ENCODE results near the gene SPTB.

SPTB gene

DNA sequence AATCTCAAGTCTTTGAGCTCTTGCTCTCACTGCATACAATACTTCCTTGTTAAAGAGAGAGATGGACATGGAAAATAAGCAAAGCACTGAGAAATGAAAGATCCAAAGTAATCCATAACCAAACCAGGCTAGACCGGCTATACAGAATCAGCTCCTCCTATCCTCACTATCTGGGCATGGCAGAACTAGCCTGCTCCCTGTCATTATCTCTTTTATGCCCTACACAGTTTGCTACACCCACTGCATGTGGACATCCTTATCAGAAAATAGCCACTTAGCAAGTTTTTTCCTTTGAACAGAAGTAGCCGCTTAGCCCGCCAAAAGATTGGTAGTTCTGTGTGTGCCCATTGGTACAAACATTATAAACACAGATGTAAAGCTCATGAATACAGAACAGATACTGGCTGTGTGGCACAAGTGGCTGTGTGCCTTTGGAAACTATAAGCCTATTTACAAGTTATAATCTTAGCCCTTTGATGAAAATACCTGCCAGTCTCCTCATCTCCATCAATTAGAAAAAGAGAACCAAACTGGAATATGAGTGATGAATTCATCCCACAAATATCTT lies 34.7 kb downstream of the SPTB start:
- Mint-ChIP-seq H3K27me3 (peaks cover 54% of the 10 kb centered on the region), H3K4me3 (no peak overlapping the region), H3K9me3 (no peaks in the 10 kb centered on the region), H3K4me1 (peaks cover 11% of the 10 kb centered on the region), H3K27ac (no peak overlapping the region)
- ATAC-seq: no peak
- DNase-seq: no peak

GRCh38 chr14:64844272-64844671 lies 35.4 kb downstream of the SPTB start:
- no peaks in the 10 kb centered on the region for H3K9me3 Mint-ChIP-seq
- DNase-seq: no peak
- no peak overlapping the region for H3K4me3 Mint-ChIP-seq
- H3K27ac Mint-ChIP-seq: no peak overlapping the region
- H3K4me1 Mint-ChIP-seq: peaks cover 11% of the 10 kb centered on the region
- H3K27me3 Mint-ChIP-seq: peaks cover 56% of the 10 kb centered on the region
- ATAC-seq: no peak

- no peak overlapping the region for H3K4me3 Mint-ChIP-seq
- H3K4me1 Mint-ChIP-seq: peaks cover 11% of the 10 kb centered on the region
- ATAC-seq (no peak), DNase-seq (no peak)
- H3K9me3 Mint-ChIP-seq: no peaks in the 10 kb centered on the region
- H3K27me3 Mint-ChIP-seq: peaks cover 61% of the 10 kb centered on the region
- no peak overlapping the region for H3K27ac Mint-ChIP-seq
These were observed 36.2 kb downstream of the SPTB start for GRCh38 chr14:64843548-64843947.

DNA sequence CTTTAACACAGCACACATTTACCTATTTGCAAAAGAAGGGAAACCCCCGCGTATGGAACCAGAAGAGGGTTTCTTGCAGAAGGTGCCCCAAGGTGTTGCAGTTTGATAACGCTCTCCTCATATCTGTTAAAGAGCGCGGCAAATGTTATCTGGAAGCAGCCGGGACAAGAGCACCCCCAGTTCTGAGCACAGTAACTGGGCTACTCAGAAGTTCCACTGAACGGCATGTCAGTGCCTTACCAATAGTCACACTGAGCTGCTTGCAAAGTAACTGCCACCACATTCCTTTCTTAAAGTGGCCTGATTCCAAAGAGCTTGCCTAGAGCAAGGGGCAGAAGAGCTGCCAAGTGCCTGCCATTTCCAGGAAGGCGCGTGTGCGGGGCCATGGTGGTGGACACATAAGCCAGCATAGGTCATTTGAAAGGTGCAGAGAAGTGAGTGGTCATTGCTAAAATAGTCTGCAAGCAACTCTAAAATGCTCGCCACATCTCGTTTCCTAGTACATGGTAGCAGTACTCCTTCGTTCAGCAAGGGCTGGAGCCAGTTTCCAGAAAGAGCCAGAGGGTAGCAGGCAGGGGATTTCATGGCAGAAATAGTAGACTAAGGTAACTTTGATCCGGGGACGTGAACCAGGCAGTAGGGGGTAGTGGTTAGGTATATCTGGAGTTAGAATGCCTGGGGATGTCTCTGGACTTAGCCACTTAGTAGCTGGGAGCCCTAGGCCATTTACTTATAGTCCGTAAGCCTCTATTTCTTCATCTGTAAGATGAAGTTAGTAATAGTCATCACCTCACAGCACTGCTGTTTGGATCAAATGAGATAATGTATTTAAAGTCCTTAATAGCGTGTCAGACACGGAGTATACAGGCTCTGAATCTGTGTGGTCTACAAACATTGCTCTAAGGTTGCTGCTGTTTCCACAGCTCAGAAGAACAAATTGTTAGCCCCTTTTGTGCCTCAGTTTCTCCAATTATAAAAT lies 37.6 kb downstream of the SPTB start:
- DNase-seq (no peak), ATAC-seq (no peak)
- no peaks in the 10 kb centered on the region for H3K4me1 Mint-ChIP-seq
- no peak overlapping the region for H3K4me3 Mint-ChIP-seq
- no peak overlapping the region for H3K27ac Mint-ChIP-seq
- H3K9me3 Mint-ChIP-seq: no peaks in the 10 kb centered on the region
- peaks cover 56% of the 10 kb centered on the region for H3K27me3 Mint-ChIP-seq

DNA sequence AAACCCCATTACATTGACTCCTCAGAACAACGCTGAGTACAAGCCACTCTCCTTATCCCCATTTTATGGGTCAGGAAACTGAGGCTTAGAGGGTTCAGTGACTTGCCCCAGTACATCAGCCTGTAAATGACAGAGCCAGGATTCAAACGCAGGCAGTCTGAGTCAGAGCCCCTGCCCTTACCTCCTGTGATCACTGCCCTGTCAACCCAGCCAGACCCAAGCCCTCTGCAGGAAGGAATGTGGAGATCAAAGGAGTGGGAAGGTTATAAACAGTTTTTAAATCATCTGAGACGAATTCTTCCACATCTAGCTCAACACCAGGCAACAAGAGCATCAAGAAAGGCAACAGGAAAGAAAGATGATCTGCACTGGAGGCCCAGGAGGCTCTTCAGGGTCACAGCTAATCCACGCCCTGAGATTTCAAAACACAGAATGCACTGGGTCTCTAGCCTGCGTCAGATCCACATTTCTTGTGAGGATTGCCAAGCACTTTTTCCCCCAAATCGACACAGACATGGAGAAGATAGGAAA lies 38.5 kb downstream of the SPTB start:
- no peak overlapping the region for H3K27ac Mint-ChIP-seq
- DNase-seq: no peak
- H3K4me3 Mint-ChIP-seq: no peak overlapping the region
- no peaks in the 10 kb centered on the region for H3K4me1 Mint-ChIP-seq
- no peak for ATAC-seq
- H3K9me3 Mint-ChIP-seq: no peaks in the 10 kb centered on the region
- H3K27me3 Mint-ChIP-seq: peaks cover 56% of the 10 kb centered on the region

DNA sequence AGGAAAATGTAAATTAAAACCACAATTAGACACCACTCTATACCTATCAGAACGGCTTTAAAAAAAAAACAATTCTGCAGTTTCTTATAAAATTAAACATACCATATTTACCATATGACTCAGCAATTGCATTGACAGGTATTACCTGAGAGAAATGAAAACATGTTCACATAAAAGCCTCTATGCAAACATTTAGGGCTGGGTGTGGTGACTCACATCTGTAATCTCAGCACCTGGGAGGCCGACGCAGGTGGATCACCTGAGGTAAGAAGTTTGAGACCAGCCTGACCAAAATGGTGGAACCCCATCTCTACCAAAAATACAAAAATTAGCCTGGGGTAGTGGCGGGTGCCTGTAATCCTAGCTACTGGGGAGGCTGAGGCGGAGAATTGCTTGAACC lies 41.1 kb downstream of the SPTB start:
- Mint-ChIP-seq H3K9me3 (no peaks in the 10 kb centered on the region), H3K4me3 (no peak overlapping the region), H3K27me3 (peaks cover 44% of the 10 kb centered on the region), H3K4me1 (no peaks in the 10 kb centered on the region), H3K27ac (no peak overlapping the region)
- ATAC-seq: no peak
- no peak for DNase-seq

- H3K4me3 Mint-ChIP-seq: no peak overlapping the region
- H3K27ac Mint-ChIP-seq: no peak overlapping the region
- ATAC-seq: no peak
- no peaks in the 10 kb centered on the region for H3K4me1 Mint-ChIP-seq
- no peak for DNase-seq
- no peaks in the 10 kb centered on the region for H3K9me3 Mint-ChIP-seq
- peaks cover 16% of the 10 kb centered on the region for H3K27me3 Mint-ChIP-seq
These were observed 44.3 kb downstream of the SPTB start for GRCh38 chr14:64835431-64835830.

DNA sequence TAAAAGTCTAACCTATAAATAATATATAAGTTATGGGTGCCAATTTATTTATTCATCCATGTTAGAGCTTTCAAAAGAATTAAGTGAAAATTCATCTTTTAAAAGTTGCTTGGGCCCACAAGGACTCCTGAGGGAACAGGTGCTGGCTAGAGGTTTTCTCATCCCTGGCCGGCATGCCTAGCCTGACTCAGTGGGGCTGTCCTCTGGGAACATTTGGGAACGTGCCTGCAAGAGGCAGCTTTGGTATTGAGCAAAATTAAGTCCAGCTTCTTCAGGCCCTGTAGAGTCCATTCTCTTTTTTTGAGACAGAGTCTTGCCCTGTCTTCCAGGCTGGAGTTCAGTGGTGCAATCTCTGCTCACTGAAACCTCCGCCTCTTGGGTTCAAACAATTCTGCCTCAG lies 44.7 kb downstream of the SPTB start:
- DNase-seq (no peak), ATAC-seq (no peak)
- no peaks in the 10 kb centered on the region for H3K4me1 Mint-ChIP-seq
- no peak overlapping the region for H3K27ac Mint-ChIP-seq
- no peaks in the 10 kb centered on the region for H3K9me3 Mint-ChIP-seq
- H3K27me3 Mint-ChIP-seq: peaks cover 14% of the 10 kb centered on the region
- no peak overlapping the region for H3K4me3 Mint-ChIP-seq

GRCh38 chr14:64831419-64831818 lies 48.3 kb downstream of the SPTB start:
- DNase-seq (no peak), ATAC-seq (no peak)
- H3K27ac Mint-ChIP-seq: no peak overlapping the region
- H3K9me3 Mint-ChIP-seq: no peaks in the 10 kb centered on the region
- H3K27me3 Mint-ChIP-seq: no peaks in the 10 kb centered on the region
- no peaks in the 10 kb centered on the region for H3K4me1 Mint-ChIP-seq
- no peak overlapping the region for H3K4me3 Mint-ChIP-seq

GRCh38 chr14:64830961-64831360 lies 48.7 kb downstream of the SPTB start:
- Mint-ChIP-seq H3K4me3 (no peak overlapping the region), H3K27me3 (no peaks in the 10 kb centered on the region), H3K9me3 (no peaks in the 10 kb centered on the region), H3K4me1 (no peaks in the 10 kb centered on the region), H3K27ac (no peak overlapping the region)
- DNase-seq: no peak
- no peak for ATAC-seq

DNA sequence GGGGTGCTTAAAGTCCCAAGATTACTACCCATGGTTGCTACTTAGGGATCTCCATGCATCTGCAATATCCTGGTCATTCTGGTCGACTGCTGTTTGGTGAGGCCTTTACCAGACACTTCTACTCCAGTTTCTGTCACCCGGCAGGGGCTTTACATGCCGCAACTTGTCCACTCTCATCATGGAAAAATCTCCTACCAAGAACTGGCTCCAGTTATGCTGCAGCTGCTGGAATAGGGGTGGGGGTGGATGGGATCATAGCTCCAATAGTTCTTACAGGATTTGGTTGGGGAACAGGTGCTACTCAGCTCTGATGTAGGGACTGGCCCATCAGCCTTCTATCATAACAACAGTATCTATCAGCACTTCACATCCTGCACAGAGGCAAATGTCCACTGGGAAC lies 51.6 kb downstream of the SPTB start:
- Mint-ChIP-seq H3K4me3 (no peak overlapping the region), H3K4me1 (peaks cover 5% of the 10 kb centered on the region), H3K27me3 (peaks cover 16% of the 10 kb centered on the region), H3K9me3 (no peaks in the 10 kb centered on the region), H3K27ac (no peak overlapping the region)
- DNase-seq (no peak), ATAC-seq (no peak)

- Mint-ChIP-seq H3K27ac (no peak overlapping the region), H3K9me3 (no peaks in the 10 kb centered on the region), H3K27me3 (peaks cover 17% of the 10 kb centered on the region), H3K4me1 (peaks cover 7% of the 10 kb centered on the region), H3K4me3 (no peak overlapping the region)
- no peak for DNase-seq
- ATAC-seq: no peak
These were observed 52.9 kb downstream of the SPTB start for GRCh38 chr14:64826845-64827244.

- Mint-ChIP-seq H3K4me1 (peaks cover 7% of the 10 kb centered on the region), H3K27me3 (peaks cover 17% of the 10 kb centered on the region), H3K4me3 (no peak overlapping the region), H3K9me3 (no peaks in the 10 kb centered on the region), H3K27ac (no peak overlapping the region)
- ATAC-seq (no peak), DNase-seq (no peak)
These were observed 53.4 kb downstream of the SPTB start for GRCh38 chr14:64826333-64826732.

GRCh38 chr14:64825509-64825908 lies 54.2 kb downstream of the SPTB start:
- Mint-ChIP-seq H3K27ac (no peak overlapping the region), H3K4me3 (no peak overlapping the region), H3K9me3 (no peaks in the 10 kb centered on the region), H3K27me3 (peaks cover 17% of the 10 kb centered on the region), H3K4me1 (peaks cover 7% of the 10 kb centered on the region)
- DNase-seq (no peak), ATAC-seq (no peak)

DNA sequence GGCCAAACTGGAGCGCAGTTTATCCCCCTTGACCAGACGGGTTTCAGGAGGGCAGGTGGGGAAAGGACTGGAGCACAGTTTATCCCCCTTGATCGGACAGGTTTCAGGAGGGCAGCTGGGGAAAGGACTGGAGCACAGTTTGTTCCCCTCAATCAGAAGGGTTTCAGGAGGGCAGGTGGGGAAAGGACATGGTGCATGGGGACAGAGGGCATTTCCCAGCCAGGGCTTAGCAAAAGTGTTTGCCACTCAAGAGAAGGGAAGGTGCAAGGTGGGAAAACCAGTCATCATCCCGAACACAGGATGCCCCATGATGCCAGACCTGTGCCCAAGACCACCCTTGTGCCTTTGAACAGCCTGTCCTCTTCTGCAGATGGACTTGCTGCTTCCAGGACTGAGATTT lies 54.7 kb downstream of the SPTB start:
- no peak for ATAC-seq
- Mint-ChIP-seq H3K4me3 (no peak overlapping the region), H3K9me3 (no peaks in the 10 kb centered on the region), H3K4me1 (peaks cover 7% of the 10 kb centered on the region), H3K27ac (no peak overlapping the region), H3K27me3 (peaks cover 17% of the 10 kb centered on the region)
- DNase-seq: no peak

DNA sequence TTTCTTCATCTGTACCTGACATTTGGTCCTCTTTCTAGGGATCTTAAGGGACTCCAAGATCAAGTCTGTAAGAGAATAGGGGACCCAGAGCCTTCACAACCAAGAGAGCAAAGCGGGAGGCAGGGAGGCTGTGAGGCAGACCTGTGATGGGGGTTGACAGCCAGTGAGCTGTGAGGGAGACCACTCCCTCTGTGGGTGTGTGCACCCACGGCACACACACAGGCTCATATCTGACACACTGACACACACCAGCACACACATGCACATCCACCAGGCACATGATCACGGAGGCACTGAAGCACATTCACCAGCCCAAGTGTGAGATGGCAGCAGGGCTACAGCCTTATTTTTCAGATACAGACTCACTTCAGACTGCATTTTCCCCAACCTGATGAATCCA lies 55.2 kb downstream of the SPTB start:
- ATAC-seq (no peak), DNase-seq (no peak)
- no peak overlapping the region for H3K4me3 Mint-ChIP-seq
- no peaks in the 10 kb centered on the region for H3K9me3 Mint-ChIP-seq
- H3K4me1 Mint-ChIP-seq: peaks cover 7% of the 10 kb centered on the region
- H3K27ac Mint-ChIP-seq: no peak overlapping the region
- H3K27me3 Mint-ChIP-seq: peaks cover 17% of the 10 kb centered on the region
